H1 (cell line): ENCODE data around the gene ZNF486. TPM values are rescaled to one million over a fixed set of nuclear protein-coding genes. Genes with fewer than 3 reads are reported as not detected.

ENCODE experiments used
- CTCF ChIA-PET: fragments of 300-600 bp; sonication (Branson Sonifier 250); formaldehyde crosslinking; loops from one replicate; lab custom pipeline; 2021; ENCODE audit not compliant: partially characterized antibody; lab: Charles Lee
- POLR2A ChIA-PET: fragments of 300-600 bp; sonication (Branson Sonifier 250); formaldehyde crosslinking; loops from one replicate; lab custom pipeline; 2021; ENCODE audit warnings: inconsistent platforms; ENCODE audit not compliant: partially characterized antibody; lab: Charles Lee
- DNase-seq, 2 experiments: peaks; one replicate each; pipeline versions ENCODE4 v3.0.0 to v3.0.0-alpha.2; 2010 to 2022; ENCODE audit warnings: low spot score in 2 of 2, low read depth in 1 of 2, mixed read lengths in 1 of 2
- FAIRE-seq: peaks from 2 replicates; lab custom pipeline; 2011; peaks lifted over from hg19 to GRCh38; lab: Jason Lieb, UNC
- H2AFZ ChIP-seq: 2 replicates; pipeline ENCODE4 v1.8.1; 2012; ENCODE audit warnings: low read length, inconsistent platforms
- H2AK5ac ChIP-seq: 2 replicates; pipeline ENCODE4 v1.6.1; 2013; ENCODE audit warnings: low read depth, low read length
- H2BK120ac ChIP-seq: replicated peaks from 2 replicates; pipeline ENCODE3; 2013; ENCODE audit warnings: low read depth, low read length, inconsistent platforms
- H2BK12ac ChIP-seq: 2 replicates; pipeline ENCODE4 v1.6.1; 2013; ENCODE audit warnings: low read depth, low read length
- H2BK15ac ChIP-seq: 2 replicates; pipeline ENCODE4 v1.6.1; 2013; ENCODE audit warnings: low read length
- H2BK20ac ChIP-seq: 2 replicates; pipeline ENCODE4 v1.6.1; 2013; ENCODE audit warnings: low read length
- H2BK5ac ChIP-seq: 2 replicates; pipeline ENCODE4 v1.6.1; 2013; ENCODE audit warnings: low read depth, low read length
- H3K14ac ChIP-seq: 2 replicates; pipeline ENCODE4 v1.6.1; 2013; ENCODE audit warnings: inconsistent platforms; ENCODE audit not compliant: insufficient read length
- H3K18ac ChIP-seq: 2 replicates; pipeline ENCODE4 v1.6.1; 2013; ENCODE audit warnings: low read length; ENCODE audit errors: extremely low read depth
- H3K23ac ChIP-seq: 2 replicates; pipeline ENCODE4 v1.6.1; 2013; ENCODE audit warnings: inconsistent platforms; ENCODE audit not compliant: insufficient read length
- H3K23me2 ChIP-seq: 2 replicates; pipeline ENCODE4 v1.6.1; 2013; ENCODE audit warnings: low read depth, low read length
- H3K27ac ChIP-seq: 2 replicates; pipeline ENCODE4 v1.6.1; 2011; ENCODE audit warnings: low read depth, low read length, inconsistent platforms
- H3K27me3 ChIP-seq, 4 experiments: replicated peaks in 1 of 4; 1 replicate in 1 of 4; 2 replicates in 3 of 4; pipeline versions ENCODE4 v1.6.1 to v1.8.1; 2011 to 2013; ENCODE audit warnings: low read length in 3 of 4, mild to moderate bottlenecking in 3 of 4, inconsistent platforms in 2 of 4, mixed read lengths in 2 of 4, moderate library complexity in 1 of 4; ENCODE audit not compliant: control insufficient read depth in 3 of 4, insufficient read depth in 3 of 4; ENCODE audit errors: extremely low read depth in 1 of 4
- H3K36me3 ChIP-seq, 4 experiments: 2 replicates each; pipeline versions ENCODE4 v1.6.1 to v1.8.1; 2011 to 2013; ENCODE audit warnings: mild to moderate bottlenecking in 4 of 4, low read length in 3 of 4, moderate library complexity in 2 of 4, control low read depth in 1 of 4, inconsistent platforms in 1 of 4; ENCODE audit not compliant: insufficient read depth in 4 of 4, control insufficient read depth in 2 of 4
- H3K4ac ChIP-seq: replicated peaks from 2 replicates; pipeline ENCODE3; 2013; ENCODE audit warnings: low read length, low read depth, mixed read lengths, inconsistent platforms; ENCODE audit not compliant: insufficient read length
- H3K4me1 ChIP-seq, 4 experiments: replicated peaks in 1 of 4; 1 replicate in 1 of 4; 2 replicates in 3 of 4; pipeline versions ENCODE4 v1.6.1 to v1.8.1; 2011 to 2013; ENCODE audit warnings: low read length in 3 of 4, inconsistent platforms in 2 of 4, mixed read lengths in 1 of 4; ENCODE audit not compliant: insufficient read depth in 4 of 4, control insufficient read depth in 3 of 4
- H3K4me2 ChIP-seq, 2 experiments: 2 replicates each; pipeline versions ENCODE4 v1.6.1 to v1.8.1; 2011 to 2013; ENCODE audit warnings: low read depth in 2 of 2, low read length in 2 of 2, control low read depth in 1 of 2, inconsistent platforms in 1 of 2, mild to moderate bottlenecking in 1 of 2; ENCODE audit not compliant: insufficient read depth in 1 of 2
- H3K4me3 ChIP-seq, 4 experiments: fragments of 200-600, 300-600 bp in 1 of 4; sonication (generic), shearing (Covaris generic), sonication (Bioruptor Twin) in 1 of 4; 2 replicates each; pipeline versions ENCODE4 v1.5.1 to v1.8.1; 2011 to 2016; ENCODE audit warnings: low read length in 4 of 4, low read depth in 3 of 4, control low read depth in 2 of 4, inconsistent platforms in 2 of 4, mild to moderate bottlenecking in 2 of 4, mixed read lengths in 1 of 4, moderate library complexity in 1 of 4; ENCODE audit not compliant: insufficient read depth in 2 of 4; ENCODE audit errors: extremely low read depth in 1 of 4
- H3K56ac ChIP-seq: replicated peaks from 2 replicates; pipeline ENCODE3; 2013; ENCODE audit warnings: low read depth, mild to moderate bottlenecking, mixed read lengths, low read length, inconsistent platforms; ENCODE audit not compliant: insufficient read length
- H3K79me1 ChIP-seq: 2 replicates; pipeline ENCODE4 v1.6.1; 2013; ENCODE audit warnings: low read depth, low read length, control low read depth
- H3K79me2 ChIP-seq, 2 experiments: 2 replicates each; pipeline versions ENCODE4 v1.6.1 to v1.8.1; 2012 to 2013; ENCODE audit warnings: low read length in 2 of 2, mild to moderate bottlenecking in 2 of 2, inconsistent platforms in 1 of 2; ENCODE audit not compliant: insufficient read depth in 2 of 2, control insufficient read depth in 1 of 2
- H3K9ac ChIP-seq, 4 experiments: replicated peaks in 1 of 4; 1 replicate in 1 of 4; 2 replicates in 3 of 4; pipeline versions ENCODE4 v1.6.1 to v1.8.1; 2011 to 2013; ENCODE audit warnings: low read depth in 3 of 4, low read length in 3 of 4, control low read depth in 2 of 4, mild to moderate bottlenecking in 2 of 4, moderate library complexity in 2 of 4, inconsistent platforms in 1 of 4; ENCODE audit errors: extremely low read depth in 1 of 4
- H3K9me3 ChIP-seq, 2 experiments: 2 replicates each; pipeline versions ENCODE4 v1.6.1 to v1.8.1; 2012 to 2013; ENCODE audit warnings: mild to moderate bottlenecking in 2 of 2, moderate library complexity in 2 of 2, control low read depth in 1 of 2, inconsistent platforms in 1 of 2, low read depth in 1 of 2, low read length in 1 of 2, mixed read lengths in 1 of 2; ENCODE audit not compliant: insufficient read depth in 2 of 2
- H4K20me1 ChIP-seq, 2 experiments: replicated peaks in 1 of 2; 2 replicates each; pipeline versions ENCODE3 to v1.8.1; 2011 to 2013; ENCODE audit warnings: inconsistent platforms in 2 of 2, low read length in 2 of 2, mild to moderate bottlenecking in 1 of 2; ENCODE audit not compliant: insufficient read depth in 2 of 2, control insufficient read depth in 1 of 2
- H4K5ac ChIP-seq: 2 replicates; pipeline ENCODE4 v1.6.1; 2013; ENCODE audit warnings: low read length, low read depth, mixed read lengths, inconsistent platforms; ENCODE audit not compliant: insufficient read length
- H4K8ac ChIP-seq: 2 replicates; pipeline ENCODE4 v1.8.0; 2013; ENCODE audit warnings: mild to moderate bottlenecking, moderate library complexity, low read length, inconsistent platforms; ENCODE audit not compliant: insufficient read depth; ENCODE audit errors: extremely low read depth
- H4K91ac ChIP-seq: replicated peaks from 2 replicates; pipeline ENCODE3; 2013; ENCODE audit warnings: low read length, mixed read lengths, inconsistent platforms; ENCODE audit not compliant: insufficient read length
- CBX5 ChIP-seq: fragments of 300-800, 300-1000 bp; sonication (generic); IDR thresholded peaks from 2 replicates; pipeline ENCODE4 v1.7.1; 2016; ENCODE audit warnings: antibody characterized with exemption, low read length, low read depth
- CEBPB ChIP-seq: IDR thresholded peaks from 2 replicates; pipeline ENCODE4 v1.6.1; 2012; ENCODE audit warnings: low read depth, low read length
- CHD2 ChIP-seq: IDR thresholded peaks from 2 replicates; pipeline ENCODE4 v1.6.1; 2012; ENCODE audit warnings: low read length, improper control_type of control experiment
- KDM1A ChIP-seq: fragments of 200-600, 300-600 bp; sonication (generic); IDR thresholded peaks from 2 replicates; pipeline ENCODE4 v1.7.1; 2016; ENCODE audit warnings: mild to moderate bottlenecking, low read length, borderline replicate concordance
- SP2 ChIP-seq: IDR thresholded peaks from 2 replicates; pipeline ENCODE4 v1.6.1; 2012; ENCODE audit warnings: mild to moderate bottlenecking, low read length, inconsistent platforms
- WGBS, 2 experiments: shearing (Covaris generic) in 1 of 2; methylation state at CpG; one replicate each; pipeline versions ENCODE4 v1.1.6 to v1.1.7; 2013 to 2015; ENCODE audit warnings: low lambda C conversion rate in 2 of 2, mixed read lengths in 2 of 2, inconsistent platforms in 1 of 2, low coverage in 1 of 2, missing lambda C conversion rate in 1 of 2; ENCODE audit not compliant: insufficient replicate concordance in 2 of 2, insufficient coverage in 1 of 2, insufficient read length in 1 of 2; ENCODE audit errors: extremely low coverage in 1 of 2, missing lambda C conversion rate in 1 of 2; 5-methylcytosine and 5-hydroxymethylcytosine counted together
- polyA plus RNA-seq, 7 experiments: library from polyadenylated mRNA; depleted of rRNA in 3 of 7; stranded (reverse) in 5 of 7; unstranded in 2 of 7; fragments of >200 nt in 5 of 7; fragments of 200-250 nt in 2 of 7; gene quantifications; 1 replicate in 5 of 7; 2 replicates in 1 of 7; 4 replicates in 1 of 7; pipeline versions ENCODE4 v1.2.1 to v1.2.3, GENCODE V29; 2011 to 2013; ENCODE audit warnings: missing spikeins in 2 of 7, mixed read lengths in 2 of 7
- total RNA-seq: library from RNA; stranded (reverse); fragmentation: NEBNext Ultra II Directional; extraction: Animal tissue kit (Norgen Biotek cat#: 25700); gene quantifications from 2 replicates; pipeline ENCODE4 v1.2.1, GENCODE V29; 2021
- TF ChIP-seq, protein P1 (sequence below): IDR thresholded peaks from 2 replicates; pipeline ENCODE4 v1.6.1; 2011; ENCODE audit warnings: low read length, improper control_type of control experiment

ZNF486 gene
- total and polyA plus RNA-seq, 2 of the 8 experiments (the other 6 are each of a cell fraction or from before 2014, with no cell fraction given) = 10.7 to 23.4 TPM

DNA sequence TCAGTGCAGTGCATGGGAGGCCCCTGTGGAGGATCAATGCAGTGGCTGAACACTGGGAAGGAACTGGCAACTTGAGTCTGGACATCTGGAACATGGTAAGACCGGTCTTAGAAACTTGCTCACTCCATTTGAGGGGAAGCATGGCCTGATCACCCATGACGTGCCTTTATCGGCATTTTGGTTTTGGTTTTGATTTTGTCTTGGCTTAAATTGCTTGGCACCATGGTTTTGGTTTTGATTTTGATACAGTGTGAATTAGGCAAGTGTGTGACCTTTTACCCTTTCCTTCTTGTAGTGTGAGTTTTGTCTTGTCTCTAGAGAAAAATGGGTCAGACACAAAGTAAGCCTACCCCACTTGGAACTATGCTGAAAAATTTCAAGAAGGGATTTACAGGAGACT lies 77.3 kb downstream of the ZNF486 start:
- no peak overlapping the region for H3K4me2 ChIP-seq
- DNase-seq = no peak
- no peak for FAIRE-seq
- no peak overlapping the region for H2BK5ac ChIP-seq
- no peak overlapping the region for H2BK20ac ChIP-seq
- ChIA-PET POLR2A (no interaction called here), CTCF (no interaction called here)
- H2AK5ac ChIP-seq = no peak overlapping the region
- no peak overlapping the region for H3K23ac ChIP-seq
- peaks cover 4 to 12% (median 6%) of the 10 kb centered on the region in 4 experiments; a peak in 4 of 7 replicates for H3K4me1 ChIP-seq
- H3K18ac ChIP-seq = no peak overlapping the region
- no peaks in the 10 kb centered on the region for H3K79me2 ChIP-seq
- H3K9me3 ChIP-seq = peaks cover 2 to 5% of the 10 kb centered on the region in 2 experiments; a peak in 2 of 4 replicates
- H3K79me1 ChIP-seq = no peaks in the 10 kb centered on the region
- H2BK120ac ChIP-seq = no peak overlapping the region
- no peak overlapping the region for H3K4me3 ChIP-seq
- no peak overlapping the region for H2BK12ac ChIP-seq
- H4K8ac ChIP-seq = no peak overlapping the region
- H3K9ac ChIP-seq = no peak overlapping the region
- H3K56ac ChIP-seq = no peak overlapping the region
- no peaks in the 10 kb centered on the region for H3K36me3 ChIP-seq
- no peak overlapping the region for H2BK15ac ChIP-seq
- no peaks in the 10 kb centered on the region for H3K23me2 ChIP-seq
- H3K27ac ChIP-seq = no peak overlapping the region
- H4K91ac ChIP-seq = no peak overlapping the region
- 98% methylated on average over 3 of the region's 3 CpGs; no CpG with 5 or more reads in 1 of the 2 experiments for WGBS, 2 experiments
- no peak overlapping the region for H2AFZ ChIP-seq
- H4K20me1 ChIP-seq = no peaks in the 10 kb centered on the region
- no peak overlapping the region for H4K5ac ChIP-seq
- no peak overlapping the region for H3K14ac ChIP-seq
- no peaks in the 10 kb centered on the region; a peak in 1 of 7 replicates for H3K27me3 ChIP-seq
- no peak overlapping the region for H3K4ac ChIP-seq
- TF ChIP-seq KDM1A (no peak), CHD2 (no peak), CBX5 (no peak), SP2 (no peak), CEBPB (no peak)
- TF ChIP-seq, protein P1, sequence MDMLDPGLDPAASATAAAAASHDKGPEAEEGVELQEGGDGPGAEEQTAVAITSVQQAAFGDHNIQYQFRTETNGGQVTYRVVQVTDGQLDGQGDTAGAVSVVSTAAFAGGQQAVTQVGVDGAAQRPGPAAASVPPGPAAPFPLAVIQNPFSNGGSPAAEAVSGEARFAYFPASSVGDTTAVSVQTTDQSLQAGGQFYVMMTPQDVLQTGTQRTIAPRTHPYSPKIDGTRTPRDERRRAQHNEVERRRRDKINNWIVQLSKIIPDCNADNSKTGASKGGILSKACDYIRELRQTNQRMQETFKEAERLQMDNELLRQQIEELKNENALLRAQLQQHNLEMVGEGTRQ = no peak
